Smooth muscle cell (in vitro differentiated cells): ENCODE data around the gene DUSP1. TPM values are rescaled to one million over a fixed set of nuclear protein-coding genes. Genes with fewer than 3 reads are reported as not detected.

Experiments used
- DNase-seq: peaks from one replicate; lab custom pipeline; 2025; ENCODE audit not compliant: unreplicated experiment; lab: John Stamatoyannopoulos, UW
- H2AFZ ChIP-seq: fragments of 200-600 bp; sonication (generic); 2 replicates; pipeline ENCODE4 v1.6.0; 2016; ENCODE audit warnings: antibody characterized with exemption, low read depth, mild to moderate bottlenecking
- H3F3A ChIP-seq: fragments of 200-600 bp; sonication (generic); 2 replicates; pipeline ENCODE4 v1.6.0; 2017; ENCODE audit warnings: antibody characterized with exemption, low read depth
- H3K27ac ChIP-seq: fragments of 200-600 bp; sonication (generic); 2 replicates; pipeline ENCODE4 v1.5.1; 2016; ENCODE audit warnings: low read depth, mild to moderate bottlenecking
- H3K27me3 ChIP-seq: fragments of 200-600 bp; sonication (generic); 2 replicates; pipeline ENCODE4 v1.6.1; 2016; ENCODE audit warnings: low read depth, mild to moderate bottlenecking
- H3K36me3 ChIP-seq: fragments of 200-600 bp; sonication (generic); 2 replicates; pipeline ENCODE4 v1.5.1; 2016; ENCODE audit warnings: low read depth
- H3K4me1 ChIP-seq: fragments of 200-600 bp; sonication (generic); 2 replicates; pipeline ENCODE4 v1.5.1; 2016; ENCODE audit warnings: low read depth
- H3K4me2 ChIP-seq: fragments of 200-600 bp; sonication (generic); 2 replicates; pipeline ENCODE4 v1.6.0; 2016; ENCODE audit warnings: mild to moderate bottlenecking
- H3K4me3 ChIP-seq: fragments of 200-600 bp; sonication (generic); 2 replicates; pipeline ENCODE4 v1.5.1; 2016; ENCODE audit warnings: mild to moderate bottlenecking
- H3K79me2 ChIP-seq: fragments of 200-600 bp; sonication (generic); 2 replicates; pipeline ENCODE4 v1.6.0; 2016; ENCODE audit warnings: low read depth, mild to moderate bottlenecking
- H3K9ac ChIP-seq: fragments of 200-600 bp; sonication (generic); 2 replicates; pipeline ENCODE4 v1.6.0; 2016; ENCODE audit warnings: low read depth
- H3K9me3 ChIP-seq: fragments of 200-600 bp; sonication (generic); replicated peaks from 2 replicates; pipeline ENCODE4 v1.5.1; 2016; ENCODE audit warnings: low read depth
- H4K20me1 ChIP-seq: fragments of 200-600 bp; sonication (generic); 2 replicates; pipeline ENCODE4 v1.6.0; 2016; ENCODE audit warnings: low read depth
- WGBS: methylation state at CpG from one replicate; pipeline ENCODE4 v1.1.7; 2016; ENCODE audit warnings: low lambda C conversion rate; 5-methylcytosine and 5-hydroxymethylcytosine counted together
- polyA plus RNA-seq: library from polyadenylated mRNA; unstranded; fragments of >200 nt; fragmentation: Nextera tagmentation; extraction: Ambion mirVana; gene quantifications from 2 replicates; pipeline ENCODE4 v1.2.1, GENCODE V29; 2016
- total RNA-seq: library from RNA; depleted of rRNA; stranded (reverse); fragments of >200 nt; gene quantifications from 2 replicates; pipeline ENCODE4 v1.2.3, GENCODE V29; 2014
- TF ChIP-seq, protein P1 (sequence below): fragments of 200-600 bp; sonication (generic); IDR thresholded peaks from 2 replicates; pipeline ENCODE4 v1.5.1; 2017; ENCODE audit warnings: borderline replicate concordance, mild to moderate bottlenecking, antibody characterized with exemption; ENCODE audit not compliant: insufficient read depth, poor library complexity, severe bottlenecking

DUSP1 gene
- total and polyA plus RNA-seq, 2 experiments from 2014 or later, result 817 to 995 TPM

DNA sequence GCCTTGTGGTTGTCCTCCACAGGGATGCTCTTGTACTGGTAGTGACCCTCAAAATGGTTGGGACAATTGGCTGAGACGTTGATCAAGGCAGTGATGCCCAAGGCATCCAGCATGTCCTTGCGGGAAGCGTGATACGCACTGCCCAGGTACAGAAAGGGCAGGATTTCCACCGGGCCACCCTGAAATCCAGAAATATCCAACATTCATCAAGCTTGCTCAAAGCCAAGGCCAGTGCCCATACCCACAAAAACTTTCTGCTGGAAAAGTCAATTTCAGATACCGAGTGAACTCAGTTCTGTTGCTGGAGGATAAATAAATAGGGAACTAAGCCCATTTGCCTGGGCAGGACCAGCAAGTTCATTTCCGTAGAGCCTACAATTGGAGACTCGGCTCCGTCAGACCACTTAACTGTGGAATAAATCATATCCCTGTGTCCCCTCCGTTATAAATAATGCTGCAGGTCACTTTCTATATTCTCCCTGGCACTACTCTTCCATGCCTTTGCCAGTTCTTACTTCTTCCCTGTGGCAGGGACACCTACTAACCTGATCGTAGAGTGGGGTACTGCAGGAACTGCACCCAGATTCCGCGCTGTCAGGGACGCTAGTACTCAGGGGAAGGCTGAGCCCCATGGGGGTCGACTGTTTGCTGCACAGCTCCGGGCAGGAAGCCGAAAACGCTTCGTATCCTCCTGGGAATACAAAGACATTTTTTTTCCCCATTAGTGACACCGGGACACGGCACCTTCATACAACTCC is 1.2 kb downstream of the DUSP1 start:
- no peak for DNase-seq
- H3K9me3 ChIP-seq, result no peaks in the 10 kb centered on the region
- peaks cover 15% of the 10 kb centered on the region for H3K4me1 ChIP-seq
- H3K4me3 ChIP-seq, result peak overlapping the region; percentile 76
- H3F3A ChIP-seq, result peaks cover 33% of the 10 kb centered on the region
- H3K27me3 ChIP-seq, result no peaks in the 10 kb centered on the region
- H3K36me3 ChIP-seq, result no peaks in the 10 kb centered on the region
- H4K20me1 ChIP-seq, result peaks cover 36% of the 10 kb centered on the region
- H3K4me2 ChIP-seq, result peak overlapping the region; percentile 97
- no peak overlapping the region for H2AFZ ChIP-seq
- H3K9ac ChIP-seq, result peak overlapping the region; percentile 99
- TF ChIP-seq, protein P1, sequence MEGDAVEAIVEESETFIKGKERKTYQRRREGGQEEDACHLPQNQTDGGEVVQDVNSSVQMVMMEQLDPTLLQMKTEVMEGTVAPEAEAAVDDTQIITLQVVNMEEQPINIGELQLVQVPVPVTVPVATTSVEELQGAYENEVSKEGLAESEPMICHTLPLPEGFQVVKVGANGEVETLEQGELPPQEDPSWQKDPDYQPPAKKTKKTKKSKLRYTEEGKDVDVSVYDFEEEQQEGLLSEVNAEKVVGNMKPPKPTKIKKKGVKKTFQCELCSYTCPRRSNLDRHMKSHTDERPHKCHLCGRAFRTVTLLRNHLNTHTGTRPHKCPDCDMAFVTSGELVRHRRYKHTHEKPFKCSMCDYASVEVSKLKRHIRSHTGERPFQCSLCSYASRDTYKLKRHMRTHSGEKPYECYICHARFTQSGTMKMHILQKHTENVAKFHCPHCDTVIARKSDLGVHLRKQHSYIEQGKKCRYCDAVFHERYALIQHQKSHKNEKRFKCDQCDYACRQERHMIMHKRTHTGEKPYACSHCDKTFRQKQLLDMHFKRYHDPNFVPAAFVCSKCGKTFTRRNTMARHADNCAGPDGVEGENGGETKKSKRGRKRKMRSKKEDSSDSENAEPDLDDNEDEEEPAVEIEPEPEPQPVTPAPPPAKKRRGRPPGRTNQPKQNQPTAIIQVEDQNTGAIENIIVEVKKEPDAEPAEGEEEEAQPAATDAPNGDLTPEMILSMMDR, result no peak
- WGBS, result 33% methylated on average over 21 of the region's 21 CpGs
- peaks cover 30% of the 10 kb centered on the region for H3K79me2 ChIP-seq
- H3K27ac ChIP-seq, result peak overlapping the region; percentile 93

DNA sequence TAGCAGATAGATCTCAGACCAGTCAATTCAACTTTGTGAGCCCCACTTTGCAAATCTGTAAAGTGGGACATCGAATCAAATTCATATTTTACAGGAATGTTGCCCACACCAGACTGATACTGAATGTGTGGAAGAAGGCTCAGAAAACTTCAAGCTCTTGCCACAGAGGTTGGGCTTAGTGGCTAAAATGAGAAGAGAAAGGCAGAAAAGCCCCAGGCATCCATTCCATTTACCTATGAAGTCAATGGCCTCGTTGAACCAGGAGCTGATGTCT is 1.7 kb downstream of the DUSP1 start:
- no peaks in the 10 kb centered on the region for H3K9me3 ChIP-seq
- peaks cover 33% of the 10 kb centered on the region for H3F3A ChIP-seq
- no peak overlapping the region for H2AFZ ChIP-seq
- peak overlapping the region; percentile 97 for H3K4me2 ChIP-seq
- TF ChIP-seq, protein P1, result no peak
- peaks cover 30% of the 10 kb centered on the region for H3K79me2 ChIP-seq
- peak overlapping the region; percentile 93 for H3K27ac ChIP-seq
- peak overlapping the region; percentile 99 for H3K9ac ChIP-seq
- no peak for DNase-seq
- peaks cover 13% of the 10 kb centered on the region for H3K4me1 ChIP-seq
- H3K27me3 ChIP-seq, result no peaks in the 10 kb centered on the region
- no peaks in the 10 kb centered on the region for H3K36me3 ChIP-seq
- 77% methylated on average over 2 of the region's 2 CpGs for WGBS
- H4K20me1 ChIP-seq, result peaks cover 36% of the 10 kb centered on the region
- peak overlapping the region; percentile 76 for H3K4me3 ChIP-seq

GRCh38 chr5:172768573-172769341 is 2.2 kb downstream of the DUSP1 start:
- Histone ChIP-seq H3K36me3 (no peaks in the 10 kb centered on the region), H3F3A (peaks cover 33% of the 10 kb centered on the region), H3K4me3 (peak overlapping the region; percentile 76), H2AFZ (no peak overlapping the region), H4K20me1 (peaks cover 36% of the 10 kb centered on the region), H3K79me2 (peaks cover 30% of the 10 kb centered on the region), H3K9ac (peak overlapping the region; percentile 99), H3K27ac (peak overlapping the region; percentile 93), H3K4me1 (peaks cover 8% of the 10 kb centered on the region), H3K4me2 (peak overlapping the region; percentile 97), H3K9me3 (no peaks in the 10 kb centered on the region), H3K27me3 (no peaks in the 10 kb centered on the region)
- WGBS, result 85% methylated on average over 20 of the region's 20 CpGs
- TF ChIP-seq, protein P1, result no peak
- DNase-seq, result no peak
